Suprapubic skin (tissue), 4 donors: ENCODE results near the gene RAPGEFL1.

ENCODE experiments used
- CTCF ChIP-seq, 2 donors: fragments of 200-600 bp in 1 of 2; fragments of 450-650 bp in 1 of 2; sonication (generic) in 1 of 2; IDR thresholded peaks; one replicate each; pipeline ENCODE4 v1.5.1; 2016 to 2019; ENCODE audit warnings: antibody characterized with exemption in 2 of 2, mild to moderate bottlenecking in 1 of 2, moderate library complexity in 1 of 2
- EP300 ChIP-seq: sonication (generic); formaldehyde crosslinking; IDR thresholded peaks from one replicate; pipeline ENCODE4 v1.6.1; 2017; ENCODE audit warnings: antibody characterized with exemption
- POLR2AphosphoS5 ChIP-seq, 3 donors: sonication (generic); formaldehyde crosslinking; IDR thresholded peaks; one replicate each; pipeline ENCODE4 v1.6.1; 2017; ENCODE audit warnings: antibody characterized with exemption in 3 of 3

DNA sequence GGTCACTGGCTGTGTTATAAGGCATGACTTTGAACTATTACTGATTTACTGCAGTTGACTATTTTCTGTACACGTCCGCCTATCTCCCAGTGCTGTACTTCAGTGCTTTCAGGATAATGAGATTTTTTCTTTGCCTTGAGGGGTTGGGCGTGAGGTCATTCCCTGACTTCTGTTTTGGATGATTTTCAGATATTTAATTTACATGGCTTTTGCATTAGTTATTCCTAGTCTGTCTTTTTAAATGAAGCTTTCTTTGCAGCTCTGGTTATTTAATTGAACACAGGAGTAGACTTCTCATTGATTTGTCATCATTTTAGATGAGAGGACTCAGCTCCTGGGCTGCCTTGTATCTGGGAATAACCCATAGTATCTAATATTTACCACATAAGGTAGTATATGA is 65.5 kb downstream of the RAPGEFL1 start:
- no peak for TF ChIP-seq CTCF (IDR thresholded peaks at IDR 0.05)
- no peak for TF ChIP-seq EP300
- TF ChIP-seq POLR2AphosphoS5 (IDR thresholded peaks at IDR 0.05) = no peak
